MM.1S (cell line): Measurements from ENCODE around the gene FRMPD2.

ENCODE experiments used
- DNase-seq: peaks from one replicate; pipeline ENCODE4 v3.0.0-alpha.2; 2015
- H2AFZ ChIP-seq: fragments of 300-600 bp; sonication (generic); 2 replicates; pipeline ENCODE4 v1.6.0; 2016; ENCODE audit warnings: antibody characterized with exemption, low read length
- H3F3A ChIP-seq: fragments of 300-600 bp; sonication (generic); 2 replicates; pipeline ENCODE4 v1.6.1; 2016; ENCODE audit warnings: mild to moderate bottlenecking, antibody characterized with exemption, low read length, moderate library complexity, mixed read lengths; ENCODE audit not compliant: insufficient read depth
- H3K27ac ChIP-seq: fragments of 300-600 bp; sonication (generic); 2 replicates; pipeline ENCODE4 v1.5.1; 2016; ENCODE audit warnings: mild to moderate bottlenecking, low read length
- H3K27me3 ChIP-seq: fragments of 300-600 bp; sonication (generic); replicated peaks from 2 replicates; pipeline ENCODE4 v1.6.0; 2016; ENCODE audit warnings: low read length; ENCODE audit not compliant: insufficient read depth
- H3K36me3 ChIP-seq: fragments of 300-600 bp; sonication (generic); replicated peaks from 2 replicates; pipeline ENCODE4 v1.6.1; 2016; ENCODE audit warnings: mild to moderate bottlenecking, low read length, mixed read lengths; ENCODE audit not compliant: insufficient read depth
- H3K4me1 ChIP-seq: fragments of 300-600 bp; sonication (generic); 2 replicates; pipeline ENCODE4 v1.6.1; 2016; ENCODE audit warnings: low read length, mixed read lengths
- H3K4me2 ChIP-seq: fragments of 300-600 bp; sonication (generic); 2 replicates; pipeline ENCODE4 v1.6.0; 2016; ENCODE audit warnings: low read depth, low read length
- H3K4me3 ChIP-seq: fragments of 300-600 bp; sonication (generic); 2 replicates; pipeline ENCODE4 v1.5.1; 2016; ENCODE audit warnings: low read length, mixed read lengths
- H3K79me2 ChIP-seq: fragments of 300-600 bp; sonication (generic); 2 replicates; pipeline ENCODE4 v1.6.1; 2016; ENCODE audit warnings: mixed run types, low read length, mixed read lengths
- H3K9ac ChIP-seq: fragments of 300-600 bp; sonication (generic); 2 replicates; pipeline ENCODE4 v1.6.1; 2016; ENCODE audit warnings: low read length, mixed read lengths
- H3K9me2 ChIP-seq: fragments of 300-600 bp; sonication (generic); replicated peaks from 2 replicates; pipeline ENCODE4 v1.6.1; 2016; ENCODE audit warnings: mild to moderate bottlenecking, low read length, mixed read lengths; ENCODE audit not compliant: insufficient read depth
- H3K9me3 ChIP-seq: fragments of 300-600 bp; sonication (generic); replicated peaks from 2 replicates; pipeline ENCODE4 v1.6.1; 2016; ENCODE audit warnings: mild to moderate bottlenecking, low read length, mixed read lengths; ENCODE audit not compliant: insufficient read depth
- H4K20me1 ChIP-seq: fragments of 300-600 bp; sonication (generic); 2 replicates; pipeline ENCODE4 v1.6.1; 2016; ENCODE audit warnings: mild to moderate bottlenecking, low read length, moderate library complexity, mixed read lengths; ENCODE audit not compliant: insufficient read depth
- CTCF ChIP-seq: fragments of 300-600 bp; sonication (generic); IDR thresholded peaks from 2 replicates; pipeline ENCODE4 v1.5.1; 2016; ENCODE audit warnings: antibody characterized with exemption, low read length, mixed read lengths
- EZH2 ChIP-seq: fragments of 300-600 bp; sonication (generic); optimal IDR thresholded peaks from 2 replicates; pipeline ENCODE3; 2017; ENCODE audit warnings: low read depth, mild to moderate bottlenecking, antibody characterized with exemption, low read length, mixed read lengths
- EZH2phosphoT487 ChIP-seq: fragments of 300-600 bp; sonication (generic); IDR thresholded peaks from 2 replicates; pipeline ENCODE4 v1.6.1; 2018; ENCODE audit warnings: antibody characterized with exemption, low read length

Gene FRMPD2

DNA sequence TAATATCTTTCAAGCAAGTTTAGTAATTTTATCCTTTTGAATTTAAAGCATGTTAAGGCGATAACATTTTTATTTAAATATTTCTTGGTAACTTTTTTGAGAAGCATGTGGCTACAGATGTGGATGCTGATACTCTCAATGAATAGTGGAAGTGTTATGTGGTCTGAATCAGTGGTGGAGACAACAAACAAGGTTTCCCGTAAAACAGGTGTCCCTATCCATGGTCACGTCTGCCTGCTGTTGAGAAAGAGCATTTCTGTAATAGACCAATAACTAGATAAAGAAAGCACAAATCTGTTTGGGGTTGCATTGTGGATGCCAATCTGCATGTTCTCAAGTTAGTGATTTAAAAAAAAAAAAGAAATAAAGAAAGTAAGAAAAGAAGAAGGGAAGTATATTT, 18.1 kb upstream of the FRMPD2 start:
- Histone ChIP-seq H3K4me3 (no peak overlapping the region), H3K9me3 (no peaks in the 10 kb centered on the region), H3K9ac (no peak overlapping the region), H2AFZ (no peak overlapping the region), H3K27ac (no peak overlapping the region), H3K36me3 (no peaks in the 10 kb centered on the region), H3K9me2 (no peaks in the 10 kb centered on the region), H3K4me2 (no peak overlapping the region), H4K20me1 (no peaks in the 10 kb centered on the region), H3F3A (no peaks in the 10 kb centered on the region), H3K79me2 (no peaks in the 10 kb centered on the region), H3K27me3 (no peaks in the 10 kb centered on the region), H3K4me1 (no peaks in the 10 kb centered on the region)
- DNase-seq: no peak
- TF ChIP-seq CTCF (no peak), EZH2 (no peak), EZH2phosphoT487 (no peak)

GRCh38 chr10:48291190-48291589, 16.7 kb upstream of the FRMPD2 start:
- Histone ChIP-seq H3K27me3 (no peaks in the 10 kb centered on the region), H3K36me3 (no peaks in the 10 kb centered on the region), H4K20me1 (no peaks in the 10 kb centered on the region), H3K79me2 (no peaks in the 10 kb centered on the region), H3K9me2 (no peaks in the 10 kb centered on the region), H3K27ac (no peak overlapping the region), H3K9ac (no peak overlapping the region), H3K4me2 (no peak overlapping the region), H3K9me3 (no peaks in the 10 kb centered on the region), H3K4me1 (no peaks in the 10 kb centered on the region), H2AFZ (no peak overlapping the region), H3F3A (no peaks in the 10 kb centered on the region), H3K4me3 (no peak overlapping the region)
- no peak for TF ChIP-seq CTCF
- TF ChIP-seq EZH2: no peak
- no peak for TF ChIP-seq EZH2phosphoT487
- DNase-seq: no peak

DNA sequence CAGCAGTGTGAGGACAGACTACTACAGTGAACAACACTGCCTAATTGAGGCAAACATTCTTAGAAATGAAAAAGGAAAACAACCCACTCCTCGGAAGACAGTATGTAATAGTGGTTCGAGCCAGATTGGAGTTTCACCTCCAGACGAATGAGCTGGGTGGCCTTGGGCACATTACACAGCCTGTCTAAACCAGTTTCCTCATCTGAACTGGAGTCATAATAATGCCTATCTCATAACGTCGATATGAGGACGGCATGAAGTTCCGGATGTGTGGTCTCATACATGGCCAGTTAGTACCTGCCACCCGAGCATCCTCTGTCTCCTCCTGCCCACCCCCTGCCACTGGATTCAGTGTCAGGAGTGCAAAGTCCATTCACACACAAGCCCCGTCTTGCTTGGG, 15.8 kb upstream of the FRMPD2 start:
- Histone ChIP-seq H3K4me3 (no peak overlapping the region), H2AFZ (no peak overlapping the region), H3K36me3 (no peaks in the 10 kb centered on the region), H3K9me2 (no peaks in the 10 kb centered on the region), H3K79me2 (no peaks in the 10 kb centered on the region), H3K4me1 (no peaks in the 10 kb centered on the region), H3K9ac (no peak overlapping the region), H3K27me3 (no peaks in the 10 kb centered on the region), H3K27ac (no peak overlapping the region), H3F3A (no peaks in the 10 kb centered on the region), H4K20me1 (no peaks in the 10 kb centered on the region), H3K9me3 (no peaks in the 10 kb centered on the region), H3K4me2 (no peak overlapping the region)
- TF ChIP-seq EZH2phosphoT487: no peak
- no peak for TF ChIP-seq EZH2
- no peak for TF ChIP-seq CTCF
- no peak for DNase-seq
